NCI-H187 (cell line): ENCODE data around the gene KRTAP5-2.
"Not testable (repeated sequence)": the region's sequence is repeated elsewhere in the genome, so short reads cannot be mapped to it uniquely, and the experiment has no call there.

ENCODE experiments used
- DNase-seq, 2 experiments: peaks; one replicate each; lab custom pipeline; 2025; lab: John Stamatoyannopoulos, UW

Gene KRTAP5-2

GRCh38 chr11:1628506-1629325, 30.6 kb upstream of the KRTAP5-2 start:
- peak in 1 of 2 experiments; percentile 25 for DNase-seq

GRCh38 chr11:1625541-1625940, 27.4 kb upstream of the KRTAP5-2 start:
- no peak for DNase-seq

- DNase-seq: no peak
Measured at GRCh38 chr11:1624621-1625020, 26.5 kb upstream of the KRTAP5-2 start.

GRCh38 chr11:1623716-1624115, 25.6 kb upstream of the KRTAP5-2 start:
- DNase-seq: no peak

GRCh38 chr11:1622086-1622485, 24.0 kb upstream of the KRTAP5-2 start, which contains the start of gene KRTAP5-4:
Gene KRTAP5-4 (minus strand): TSS chr11:1622138. CDS start chr11:1622093, 45 bp downstream.
- DNase-seq: no peak

GRCh38 chr11:1619449-1619848, 21.4 kb upstream of the KRTAP5-2 start:
- DNase-seq: no peak

- no peak for DNase-seq
Measured at GRCh38 chr11:1618231-1618630, 20.1 kb upstream of the KRTAP5-2 start.

GRCh38 chr11:1608363-1608762, 10.3 kb upstream of the KRTAP5-2 start, which contains the start of gene KRTAP5-3:
Gene KRTAP5-3 (minus strand): TSS chr11:1608463. CDS start chr11:1608385, 78 bp downstream.
- DNase-seq: no peak

- not testable (repeated sequence) for DNase-seq
Measured at GRCh38 chr11:1607901-1608300, 9.8 kb upstream of the KRTAP5-2 start.

- DNase-seq: not testable (repeated sequence)
Measured at GRCh38 chr11:1607156-1607845, 9.2 kb upstream of the KRTAP5-2 start.

- DNase-seq: not testable (repeated sequence)
Measured at GRCh38 chr11:1605923-1606322, 7.8 kb upstream of the KRTAP5-2 start.

- DNase-seq: no peak
Measured at GRCh38 chr11:1604711-1605110, 6.6 kb upstream of the KRTAP5-2 start.

- no peak for DNase-seq
Measured at GRCh38 chr11:1604181-1604580, 6.1 kb upstream of the KRTAP5-2 start.

- DNase-seq: no peak
Measured at GRCh38 chr11:1603629-1604028, 5.5 kb upstream of the KRTAP5-2 start.

- DNase-seq: not testable (repeated sequence)
Measured at GRCh38 chr11:1601663-1602062, 3.6 kb upstream of the KRTAP5-2 start.

- DNase-seq: no peak
Measured at GRCh38 chr11:1600626-1601025, 2.5 kb upstream of the KRTAP5-2 start.

- DNase-seq: no peak
Measured at GRCh38 chr11:1598816-1599215, 722 bp upstream of the KRTAP5-2 start.

GRCh38 chr11:1598406-1598805, 312 bp upstream of the KRTAP5-2 start:
- not testable (repeated sequence) for DNase-seq

GRCh38 chr11:1597331-1597993, 632 bp downstream of the KRTAP5-2 start:
- no peak for DNase-seq

- not testable (repeated sequence) for DNase-seq
Measured at GRCh38 chr11:1596576-1597121, 1.4 kb downstream of the KRTAP5-2 start.

- not testable (repeated sequence) for DNase-seq
Measured at GRCh38 chr11:1595994-1596575, 2.0 kb downstream of the KRTAP5-2 start.

GRCh38 chr11:1592628-1593027, 5.5 kb downstream of the KRTAP5-2 start:
- DNase-seq: no peak
